HG02885 (cell line): ENCODE results near the gene GNPTG.
A peak's percentile ranks its signal among the peaks of the same experiment; 100 is the strongest.

Source experiments
- ATAC-seq: cut with Tn5 transposase; IDR thresholded peaks from one replicate; pipeline ENCODE4 v1.9.1; 2021; ENCODE audit warnings: mild to moderate bottlenecking; ENCODE audit not compliant: unreplicated experiment, poor library complexity

The GNPTG gene

DNA sequence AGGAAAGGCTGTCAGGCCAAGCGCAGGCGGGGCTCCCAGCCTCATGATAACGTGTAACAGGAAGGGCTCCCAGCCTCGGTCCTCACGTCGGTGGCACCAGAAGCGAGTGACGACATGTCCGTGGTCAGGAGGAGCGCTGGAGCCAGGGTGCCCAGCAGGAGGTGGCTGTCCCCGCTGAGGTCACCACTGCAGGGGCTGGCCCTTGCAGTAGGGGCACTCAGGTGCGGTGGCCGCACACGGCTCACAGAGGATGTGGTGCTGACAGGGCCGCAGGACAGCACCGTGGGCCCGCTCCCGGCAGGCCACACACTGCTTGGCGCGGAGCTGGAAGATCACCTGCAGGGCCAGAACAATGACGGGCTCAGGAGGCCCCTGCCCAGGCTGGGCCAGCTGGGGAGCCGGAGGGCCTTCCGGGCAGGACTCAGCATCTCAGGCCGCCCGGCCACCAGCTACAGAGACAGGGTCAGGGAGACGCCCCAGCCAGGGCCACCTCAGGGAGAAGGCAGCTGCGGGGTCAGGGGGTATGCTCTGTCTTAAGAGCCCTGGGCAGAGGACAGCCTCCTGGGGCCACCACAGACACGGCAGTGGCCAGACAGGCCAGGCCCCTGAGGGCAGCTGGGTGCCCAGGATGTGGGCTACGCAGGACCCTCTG is 14.5 kb downstream of the GNPTG start:
- ATAC-seq, result no peak

DNA sequence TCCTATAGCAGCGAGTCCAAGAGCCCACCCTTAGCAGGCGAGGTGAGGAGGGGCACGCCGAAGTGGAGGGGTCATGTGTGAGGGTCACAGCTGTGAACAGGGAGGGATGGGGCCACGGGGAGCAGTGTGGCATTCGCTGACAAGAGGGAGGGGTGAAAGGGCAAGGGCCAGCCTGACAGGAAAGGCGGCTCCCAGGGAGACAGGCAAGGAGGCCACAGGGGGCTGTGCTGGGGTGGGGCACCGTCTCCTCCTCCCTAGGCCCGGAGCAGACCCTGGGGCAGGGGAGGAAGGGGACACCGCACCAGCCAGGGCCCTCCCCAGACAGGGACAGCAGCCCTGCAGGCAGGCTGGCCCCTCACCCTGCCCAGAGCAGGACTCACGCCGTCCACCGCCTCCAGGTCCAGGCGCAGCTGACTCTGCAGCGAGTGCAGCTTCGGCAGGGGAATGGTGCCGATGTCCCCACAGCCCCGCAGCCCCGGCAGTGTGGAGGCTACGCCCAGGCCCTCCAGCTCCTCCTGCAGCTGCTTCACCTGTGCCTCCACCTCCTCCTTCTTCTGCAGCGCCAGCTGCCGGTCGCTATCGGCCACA is 15.1 kb downstream of the GNPTG start:
- no peak for ATAC-seq

DNA sequence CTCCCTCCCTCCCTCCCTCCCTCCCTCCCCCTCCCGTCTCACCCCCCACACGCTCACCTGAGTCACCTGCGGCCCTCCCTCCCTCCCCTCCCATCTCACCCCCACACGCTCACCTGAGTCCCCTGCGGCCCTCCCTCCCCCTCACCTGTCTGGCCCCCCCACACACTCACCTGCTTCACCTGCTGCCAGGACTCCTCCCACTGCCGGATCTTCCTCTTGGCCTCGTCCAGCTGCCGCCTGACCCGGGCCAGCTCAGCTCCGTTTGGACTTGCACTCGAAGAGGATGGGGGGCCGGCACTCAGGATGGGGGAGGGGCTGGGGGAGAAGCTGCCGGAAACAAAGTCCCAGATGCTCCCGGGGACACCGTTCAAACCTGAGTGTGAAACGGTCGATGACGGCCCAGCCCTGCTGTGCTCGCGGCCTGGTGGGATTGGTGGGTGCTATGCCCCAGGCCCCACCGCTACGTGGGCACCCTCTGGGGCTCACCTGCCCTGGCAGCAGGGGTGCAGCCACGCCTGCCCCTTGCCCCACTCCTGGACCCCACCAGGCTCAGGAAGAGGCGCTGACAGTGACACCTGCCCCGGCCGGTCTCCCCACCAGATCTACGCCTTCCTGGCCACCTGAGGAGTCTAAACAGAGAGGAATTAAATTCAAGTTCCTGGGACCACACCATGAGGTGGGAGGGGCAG is 15.9 kb downstream of the GNPTG start:
- ATAC-seq, result no peak

DNA sequence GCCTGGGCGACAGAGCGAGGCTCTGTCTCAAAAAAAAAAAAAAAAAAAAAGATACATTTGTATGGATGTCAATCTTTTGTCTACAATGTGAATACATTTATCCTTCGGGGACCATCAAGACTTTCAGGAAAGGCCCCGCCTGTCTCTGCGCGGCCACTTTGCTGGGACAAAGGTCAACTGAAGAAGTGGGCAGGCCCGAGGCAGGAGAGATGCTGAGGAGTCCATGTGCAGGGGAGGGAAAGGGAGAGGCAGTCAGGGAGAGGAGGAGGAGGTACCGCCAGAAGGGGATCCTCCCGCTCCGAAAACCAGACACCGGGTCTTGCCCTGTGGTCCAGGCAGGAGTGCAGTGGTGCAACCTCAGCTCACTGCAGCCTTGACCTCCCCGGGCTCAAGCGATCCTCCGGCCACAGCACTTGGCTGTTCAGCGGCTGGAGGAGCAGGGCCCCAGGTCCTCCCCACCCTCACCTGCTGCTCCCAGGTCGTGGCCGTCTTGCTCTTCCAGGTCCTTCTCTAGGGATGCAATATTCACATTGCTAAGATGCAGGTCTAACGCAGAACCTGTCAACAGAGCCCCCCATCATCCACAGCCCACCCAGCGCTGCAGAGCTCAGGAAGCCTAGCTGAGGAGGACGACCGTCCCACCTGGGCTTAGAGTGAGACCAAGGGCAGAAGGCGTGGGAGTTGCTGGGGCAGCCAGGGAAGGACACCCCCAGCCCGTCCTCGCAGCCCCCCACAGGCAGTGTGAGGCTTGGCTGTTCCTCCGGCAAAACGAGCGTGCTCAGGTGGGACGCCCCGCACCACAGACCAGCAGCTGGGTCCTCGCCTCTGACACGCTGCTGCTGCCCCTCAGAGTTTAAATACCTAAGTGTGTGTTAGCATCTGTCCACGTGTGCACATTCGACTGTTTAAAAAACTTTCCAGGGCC is 19.6 kb downstream of the GNPTG start:
- no peak for ATAC-seq

- ATAC-seq, result no peak
Measured at GRCh38 chr16:1372292-1372950, 20.7 kb downstream of the GNPTG start.

DNA sequence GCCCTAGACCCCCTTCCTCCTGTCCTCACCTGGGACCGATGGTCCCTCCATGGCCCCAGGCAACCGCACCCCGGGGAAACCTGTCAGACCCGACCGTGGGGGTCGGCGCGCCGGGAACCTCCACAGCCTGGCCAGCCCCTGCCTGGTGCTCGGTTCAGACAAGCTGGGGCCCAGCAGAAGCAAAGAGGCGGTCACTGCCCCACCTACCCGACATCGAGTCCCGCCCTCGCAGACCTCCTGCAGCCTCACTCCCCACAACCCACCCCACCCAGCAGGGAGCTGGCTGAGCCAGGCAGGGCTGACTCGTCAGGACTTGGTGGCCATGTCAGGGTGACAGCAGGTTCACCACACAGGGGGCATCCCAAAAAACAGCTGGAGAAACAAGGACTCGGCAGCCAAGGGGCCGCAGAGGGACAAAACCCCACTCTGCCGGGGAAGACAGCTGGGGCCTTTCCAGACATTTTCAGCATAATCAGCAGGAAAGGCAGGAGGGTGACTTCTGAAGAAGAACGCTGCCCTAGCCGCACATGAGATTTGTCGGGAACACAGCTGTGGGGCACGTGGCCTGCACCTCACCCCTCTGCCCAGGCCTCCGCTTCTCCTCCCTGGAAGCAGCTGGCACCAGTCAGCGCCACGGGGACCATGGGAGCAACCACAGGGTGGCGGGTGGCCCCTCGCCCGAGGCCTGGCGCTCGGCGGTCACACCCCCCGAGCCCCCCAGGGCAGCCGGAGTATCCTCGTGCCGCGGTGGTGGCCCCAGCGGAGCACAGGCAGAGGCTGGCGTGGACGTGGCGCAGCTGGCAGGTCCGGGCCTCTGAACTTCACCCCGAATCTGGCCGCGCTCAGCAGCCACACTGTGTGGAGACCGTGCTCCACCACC is 22.9 kb downstream of the GNPTG start:
- no peak for ATAC-seq

DNA sequence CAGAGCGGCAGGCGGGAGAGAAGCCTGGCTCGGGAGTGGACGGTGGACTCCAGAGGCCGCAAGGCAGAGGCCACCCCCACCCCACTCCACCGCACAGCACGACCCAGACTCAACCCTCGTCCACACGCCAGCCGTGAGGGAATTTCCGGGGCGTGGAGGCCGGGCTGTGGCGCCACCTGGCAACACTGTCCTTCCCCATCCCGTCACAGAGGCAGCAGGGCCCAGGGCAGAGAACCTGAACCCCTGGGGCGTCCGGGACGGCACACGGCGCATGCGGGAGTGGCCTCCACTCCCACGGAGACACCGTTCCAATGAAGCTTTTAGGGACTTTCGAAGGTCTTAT is 23.5 kb downstream of the GNPTG start:
- ATAC-seq, result no peak

- no peak for ATAC-seq
Measured at GRCh38 chr16:1375741-1376410, 24.1 kb downstream of the GNPTG start.

DNA sequence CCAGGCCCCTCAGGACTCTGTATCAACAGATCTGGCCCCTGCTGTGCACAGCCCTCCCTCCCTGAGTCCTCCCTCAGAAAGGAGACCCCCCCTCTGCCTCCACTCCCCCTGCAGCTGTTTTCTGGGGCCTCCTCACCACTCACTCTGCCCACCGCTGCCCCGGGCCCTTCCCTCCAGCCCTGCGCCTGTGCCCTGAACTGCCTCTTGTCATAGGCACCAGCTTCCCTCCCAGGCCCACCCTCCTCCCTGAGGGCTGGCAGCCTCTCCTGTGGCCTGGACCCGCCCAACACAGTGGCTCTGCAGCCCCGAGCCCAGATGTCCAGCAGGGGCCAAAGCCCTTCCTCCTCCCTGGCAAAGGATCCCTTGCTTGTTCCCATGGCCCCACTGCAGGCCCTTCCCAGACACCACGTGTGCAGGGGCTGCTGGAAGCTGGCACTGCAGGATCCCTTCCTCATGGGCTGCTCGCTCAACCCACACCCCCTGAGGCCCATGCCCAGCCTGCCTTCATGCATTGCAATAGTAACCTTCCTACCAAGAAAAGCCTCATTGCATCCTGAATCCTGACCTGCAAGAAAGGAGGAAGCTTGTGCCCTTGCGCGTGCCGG is 25.8 kb downstream of the GNPTG start:
- no peak for ATAC-seq

DNA sequence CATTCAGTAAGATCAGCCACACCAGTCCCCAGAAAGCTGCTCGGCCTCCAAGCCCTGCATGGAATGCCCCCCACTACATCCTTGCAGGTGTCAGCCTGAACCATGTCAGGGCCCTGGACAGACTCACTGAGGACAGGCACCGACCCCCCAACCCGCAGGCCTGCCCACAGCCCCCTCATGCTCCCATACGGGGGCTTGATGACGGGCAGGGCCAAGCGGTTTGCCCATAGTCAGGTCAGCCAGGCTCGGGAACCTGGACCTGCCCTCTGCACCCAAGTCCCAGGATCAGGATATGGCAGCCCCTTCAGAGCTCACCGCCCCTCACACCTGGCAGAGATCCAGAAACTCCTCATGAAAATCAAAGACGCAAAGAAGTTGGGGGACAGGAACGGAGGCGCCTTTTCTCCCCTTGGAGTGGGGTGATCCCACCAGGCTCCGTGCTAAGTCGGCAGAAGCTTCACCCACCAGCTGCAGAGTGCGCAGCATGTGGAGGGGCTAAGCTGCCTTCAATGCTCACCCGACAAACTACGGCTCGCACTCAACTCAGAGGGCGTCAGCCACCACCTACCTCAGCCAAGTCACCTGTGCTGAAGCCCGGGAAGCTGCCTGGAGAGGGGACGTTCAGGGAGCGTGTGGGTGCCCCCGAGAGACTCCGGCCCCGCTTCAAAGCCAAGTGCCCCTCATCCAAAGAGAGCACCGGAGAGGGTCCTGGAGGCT is 26.5 kb downstream of the GNPTG start:
- no peak for ATAC-seq

- ATAC-seq, result peak; percentile 43
Measured at GRCh38 chr16:1378804-1379303, 27.1 kb downstream of the GNPTG start.

DNA sequence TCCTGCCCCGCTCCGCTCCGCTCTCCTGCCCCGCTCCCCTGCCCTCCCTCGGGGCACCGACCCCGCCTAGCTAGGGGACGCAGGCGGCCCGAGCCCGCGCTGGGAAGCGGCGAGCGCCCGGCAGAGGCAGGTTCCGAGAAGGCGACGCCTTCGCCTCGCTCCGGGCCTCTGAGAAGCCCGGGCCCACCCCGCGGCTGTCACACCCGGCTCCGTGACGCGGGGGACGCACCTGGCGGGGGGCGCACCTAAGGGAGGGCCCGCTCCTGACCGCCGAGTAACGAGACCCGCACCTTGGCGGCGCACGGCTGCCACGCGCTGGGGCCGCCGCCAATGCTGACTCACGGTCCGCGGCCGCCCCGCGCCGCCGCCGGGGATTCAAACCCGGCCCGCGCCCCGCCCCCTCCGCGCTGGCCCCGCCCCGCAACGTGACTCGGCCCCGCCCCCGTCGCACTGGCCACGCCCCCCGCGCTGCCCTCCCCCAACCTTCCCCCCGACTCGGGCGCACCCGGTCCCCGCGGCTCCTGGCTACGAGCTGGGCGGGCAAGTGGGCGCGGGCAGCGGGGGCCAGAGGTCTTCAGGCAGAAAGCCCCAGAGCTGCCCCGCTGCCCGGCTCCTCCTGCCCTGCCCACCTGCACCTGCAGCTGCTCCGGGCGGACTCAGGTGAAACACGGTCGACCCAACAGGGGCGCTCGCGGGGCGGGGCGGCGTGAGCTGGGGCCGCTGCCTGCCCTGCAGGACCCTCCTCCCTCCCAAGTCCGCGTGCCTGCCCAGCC is 27.8 kb downstream of the GNPTG start:
- peak; percentile 48 for ATAC-seq

GRCh38 chr16:1380195-1380594 is 28.5 kb downstream of the GNPTG start:
- no peak for ATAC-seq

- no peak for ATAC-seq
Measured at GRCh38 chr16:1381612-1382406, 30.1 kb downstream of the GNPTG start.

GRCh38 chr16:1383556-1383955 is 31.8 kb downstream of the GNPTG start:
- ATAC-seq, result no peak

DNA sequence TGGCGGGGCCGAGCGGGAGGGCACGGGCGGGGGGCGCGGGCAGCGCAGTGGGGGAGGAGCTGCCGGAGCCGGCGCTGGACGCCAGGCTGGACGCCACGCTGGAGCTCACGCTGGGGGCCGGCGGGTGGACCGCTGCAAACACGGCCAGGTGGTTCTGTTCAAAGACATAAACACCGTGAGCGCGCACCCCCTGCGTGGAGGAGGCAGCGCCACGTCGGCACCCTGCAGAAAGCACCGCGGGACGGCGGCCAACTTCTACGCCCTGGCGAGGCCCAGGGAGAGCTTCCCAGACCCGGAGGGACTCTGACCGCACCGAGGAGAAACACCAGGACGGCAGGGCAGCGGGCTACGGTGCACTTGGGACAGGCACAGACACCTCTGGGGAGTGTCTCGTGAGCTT is 33.5 kb downstream of the GNPTG start:
- no peak for ATAC-seq
